K562 (cell line): ENCODE data around the gene PMPCB. TPM values are rescaled to one million over a fixed set of nuclear protein-coding genes. Genes with fewer than 3 reads are reported as not detected.
A peak's percentile ranks its signal among the peaks of the same experiment; 100 is the strongest.

Experiments used
- ADNP ChIP-seq: fragments of 200-800 bp; sonication (Bioruptor generic); IDR thresholded peaks from 2 replicates; pipeline ENCODE4 v1.6.1; 2016; ENCODE audit warnings: missing genetic modification characterization, missing compliant biosample characterization
- ATF2 ChIP-seq: sonication (generic); formaldehyde crosslinking; IDR thresholded peaks from 2 replicates; pipeline ENCODE4 v1.8.1; 2022; ENCODE audit warnings: missing genetic modification reagents
- BACH1 ChIP-seq: fragments of 200-800 bp; sonication (Bioruptor generic); IDR thresholded peaks from 2 replicates; pipeline ENCODE4 v1.6.1; 2016; ENCODE audit warnings: missing genetic modification characterization, missing compliant biosample characterization
- CCAR2 ChIP-seq: fragments of 200-400 bp; formaldehyde crosslinking; IDR thresholded peaks from 2 replicates; pipeline ENCODE4 v1.6.1; 2017; ENCODE audit warnings: mild to moderate bottlenecking, low read depth, low read length
- CHCHD3 ChIP-seq: fragments of 250-450 bp; sonication (Bioruptor Pico); IDR thresholded peaks from 2 replicates; pipeline ENCODE4 v2.1.2; 2022; ENCODE audit warnings: mild to moderate bottlenecking
- CTCF ChIP-seq, 3 experiments: IDR thresholded peaks in 2 of 3; conservative IDR thresholded peaks in 1 of 3; 2 replicates each; pipeline ENCODE4 v1.5.1; 2011 to 2012; ENCODE audit warnings: low read length in 3 of 3, mild to moderate bottlenecking in 3 of 3, control low read depth in 2 of 3, improper control_type of control experiment in 1 of 3, inconsistent platforms in 1 of 3, low read depth in 1 of 3, mixed read lengths in 1 of 3, moderate library complexity in 1 of 3; ENCODE audit not compliant: insufficient read depth in 2 of 3
- MTA3 ChIP-seq: fragments of 450-650 bp; formaldehyde crosslinking; IDR thresholded peaks from 2 replicates; pipeline ENCODE4 v1.6.1; 2017; ENCODE audit warnings: mild to moderate bottlenecking, borderline replicate concordance
- MYNN ChIP-seq, 2 experiments: sonication (generic); formaldehyde crosslinking in 1 of 2; IDR thresholded peaks; 2 replicates each; pipeline versions ENCODE4 v1.5.0 to v1.6.1; 2016 to 2020; ENCODE audit warnings: antibody characterized with exemption in 1 of 2, missing genetic modification reagents in 1 of 2
- POLR3A ChIP-seq: IDR thresholded peaks from 2 replicates; pipeline ENCODE4 v1.6.1; 2011; ENCODE audit warnings: borderline replicate concordance, mild to moderate bottlenecking, moderate library complexity; ENCODE audit not compliant: insufficient read length, insufficient read depth; ENCODE audit errors: extremely low read depth
- ZBTB40 ChIP-seq, 2 experiments: fragments of 450-650 bp in 1 of 2; sonication (generic) in 1 of 2; formaldehyde crosslinking in 1 of 2; IDR thresholded peaks; 2 replicates each; pipeline versions ENCODE4 v1.7.1 to v1.9.0; 2016 to 2022; ENCODE audit warnings: inconsistent platforms in 1 of 2, mild to moderate bottlenecking in 1 of 2, missing genetic modification reagents in 1 of 2
- ZNF140 ChIP-seq: fragments of 250-450 bp; sonication (Bioruptor Pico); IDR thresholded peaks from 2 replicates; pipeline ENCODE4 v1.8.0; 2021; ENCODE audit warnings: moderate library complexity, mild to moderate bottlenecking, inconsistent platforms
- ZNF3 ChIP-seq: fragments of 250-450 bp; sonication (Bioruptor Pico); IDR thresholded peaks from 2 replicates; pipeline ENCODE4 v1.5.0; 2021; ENCODE audit warnings: mild to moderate bottlenecking, moderate library complexity
- ZNF696 ChIP-seq: fragments of 250-450 bp; sonication (Bioruptor Pico); conservative IDR thresholded peaks from 2 replicates; pipeline ENCODE4 v1.4.0; 2020; ENCODE audit warnings: mild to moderate bottlenecking, moderate library complexity
- polyA plus RNA-seq, 8 experiments: library from polyadenylated mRNA; depleted of rRNA in 4 of 8; stranded (reverse) in 5 of 8; unstranded in 3 of 8; fragments of >200 nt; fragmentation: Nextera tagmentation in 2 of 8; fragmentation: Illumina TruSeq in 1 of 8; extraction: Ambion mirVana in 2 of 8; extraction: Trizol in 1 of 8; gene quantifications; 2 replicates each; pipeline versions ENCODE4 v1.2.1 to v1.2.3, GENCODE V29; 2011 to 2014; ENCODE audit warnings: inconsistent platforms in 1 of 8, missing spikeins in 1 of 8
- total RNA-seq, 7 experiments: library from RNA; depleted of rRNA in 6 of 7; stranded (reverse); fragments of >200 nt in 6 of 7; fragmentation: Illumina TruSeq in 2 of 7; extraction: Trizol in 2 of 7; gene quantifications; 2 replicates each; pipeline versions ENCODE4 v1.2.1 to v1.2.3, GENCODE V29; 2011 to 2021; ENCODE audit warnings: low replicate concordance in 1 of 7

PMPCB gene
- total and polyA plus RNA-seq, 9 of the 15 experiments (the other 6 are each of a cell fraction or from before 2014, with no cell fraction given): 61.2 to 209 (median 105) TPM

GRCh38 chr7:103296901-103297836 lies at the start of gene PMPCB (continued):
- no peak for TF ChIP-seq BACH1 (tag)
- no peak for TF ChIP-seq ZNF140 (CRISPR knock-in tag)
- no peak for TF ChIP-seq ZNF696 (CRISPR knock-in tag)
- TF ChIP-seq ZNF3 (CRISPR knock-in tag): no peak
- TF ChIP-seq ZBTB40 (IDR thresholded peaks at IDR 0.05): peak; percentile 94
- no peak for TF ChIP-seq ZBTB40 (CRISPR knock-in tag; IDR thresholded peaks at IDR 0.05)
- peak; percentile 92; the same call in 1 of the 2 replicates for TF ChIP-seq MTA3
- no peak for TF ChIP-seq POLR3A
- no peak for TF ChIP-seq ADNP (tag)
- TF ChIP-seq CHCHD3: no peak
- no peak for TF ChIP-seq CCAR2
- TF ChIP-seq CTCF (IDR thresholded peaks at IDR 0.05 in 2 of 3, conservative IDR thresholded peaks at IDR 0.05 in 1 of 3; ENCODE audit: insufficient read depth in 2 of 3, low read depth in 1 of 3, low read length in 3 of 3): peak; percentile 92 to 98 (median 98)
- no peak; the same call in 1 of the 2 replicates for TF ChIP-seq MYNN (IDR thresholded peaks at IDR 0.05)
- TF ChIP-seq MYNN (CRISPR knock-in tag; IDR thresholded peaks at IDR 0.05): no peak
- TF ChIP-seq ATF2 (CRISPR knock-in tag): no peak
